Measurements from ENCODE around the gene MITF. TPM values are rescaled to one million over a fixed set of nuclear protein-coding genes. Genes with fewer than 3 reads are reported as not detected.

The MITF gene
- total and polyA plus RNA-seq, 3 experiments from 2014 or later = 0.38 to 0.81 TPM; not detected in 1

GRCh38 chr3:69767571-69767970 is 28.3 kb downstream of the MITF start:
- no peak overlapping the region for H3K27ac ChIP-seq (ENCODE audit: low read depth, low read length)
- POLR2A ChIA-PET = no interaction called here
- no peaks in the 10 kb centered on the region for H3K27me3 ChIP-seq (ENCODE audit: insufficient read depth, low read length, poor library complexity, severe bottlenecking)
- H3K4me1 ChIP-seq (ENCODE audit: insufficient read depth, low read length) = no peaks in the 10 kb centered on the region
- Mint-ChIP-seq H3K36me3 (no peaks in the 10 kb centered on the region), H3K27ac (no peak overlapping the region), H3K4me1 (no peaks in the 10 kb centered on the region), H3K9me3 (peaks cover 0 to 5% (median 0%) of the 10 kb centered on the region in 5 donors), H3K27me3 (no peaks in the 10 kb centered on the region), H3K4me3 (no peak overlapping the region)
- H3K9me3 ChIP-seq (ENCODE audit: low read length) = no peaks in the 10 kb centered on the region
- no peak overlapping the region for H3K4me3 ChIP-seq (ENCODE audit: low read length)
- CTCF ChIA-PET = no interaction called here
- DNase-seq = no peak
- no peaks in the 10 kb centered on the region for H3K36me3 ChIP-seq (ENCODE audit: insufficient read depth, low read length)

DNA sequence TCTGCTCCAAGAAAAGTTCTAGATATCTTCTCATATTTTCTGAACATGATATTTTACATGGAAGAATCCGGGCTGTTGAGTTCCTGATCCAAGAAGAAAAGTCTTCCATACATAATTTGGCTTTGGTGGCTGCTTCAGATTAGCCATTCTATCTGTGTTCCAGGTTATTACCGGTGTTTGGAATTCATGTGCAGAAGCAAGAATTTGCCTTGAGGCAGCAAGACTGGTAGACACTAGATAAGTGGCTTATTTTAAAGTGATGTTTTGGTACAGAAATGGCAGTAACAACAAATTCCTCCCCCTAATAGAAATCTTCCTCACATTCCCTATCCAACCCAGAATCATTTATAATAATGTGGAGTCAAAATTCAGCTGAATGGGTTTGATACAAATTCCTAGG is 29.2 kb downstream of the MITF start:
- H3K9me3 ChIP-seq (ENCODE audit: low read length) = no peaks in the 10 kb centered on the region
- CTCF ChIA-PET = no interaction called here
- no peaks in the 10 kb centered on the region for H3K36me3 ChIP-seq (ENCODE audit: insufficient read depth, low read length)
- H3K27ac ChIP-seq (ENCODE audit: low read depth, low read length) = no peak overlapping the region
- Mint-ChIP-seq H3K4me1 (no peaks in the 10 kb centered on the region), H3K27me3 (no peaks in the 10 kb centered on the region), H3K36me3 (no peaks in the 10 kb centered on the region), H3K27ac (no peak overlapping the region), H3K4me3 (no peak overlapping the region), H3K9me3 (peaks cover 0 to 5% (median 0%) of the 10 kb centered on the region in 5 donors)
- no peaks in the 10 kb centered on the region for H3K4me1 ChIP-seq (ENCODE audit: insufficient read depth, low read length)
- H3K27me3 ChIP-seq (ENCODE audit: insufficient read depth, low read length, poor library complexity, severe bottlenecking) = no peaks in the 10 kb centered on the region
- H3K4me3 ChIP-seq (ENCODE audit: low read length) = no peak overlapping the region
- no peak for DNase-seq
- POLR2A ChIA-PET = no interaction called here

DNA sequence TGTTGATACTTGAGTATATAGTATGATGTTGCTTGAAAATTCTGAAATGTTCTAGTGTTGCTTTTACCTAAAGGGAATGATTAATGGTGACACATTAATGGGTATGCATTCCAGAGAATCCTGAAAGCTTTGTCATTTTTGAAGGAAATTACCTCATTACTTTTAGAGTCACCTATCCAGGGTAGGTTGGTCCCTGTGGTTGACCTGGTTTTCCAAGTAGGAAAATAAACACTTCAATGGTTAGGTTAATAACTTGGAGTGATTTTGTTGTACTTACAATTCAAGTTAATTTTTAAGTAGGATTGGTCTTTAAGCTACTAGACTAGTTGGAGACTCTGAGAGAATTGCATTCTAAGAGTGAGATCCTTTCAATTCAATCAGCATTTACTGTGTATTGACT is 31.0 kb downstream of the MITF start:
- Mint-ChIP-seq H3K9me3 (peaks cover 0 to 5% (median 0%) of the 10 kb centered on the region in 5 donors), H3K4me1 (no peaks in the 10 kb centered on the region), H3K4me3 (no peak overlapping the region), H3K27me3 (no peaks in the 10 kb centered on the region), H3K27ac (peak overlapping the region in 1 of 8 donors; percentile 11), H3K36me3 (no peaks in the 10 kb centered on the region)
- H3K4me3 ChIP-seq (ENCODE audit: low read length) = no peak overlapping the region
- H3K27me3 ChIP-seq (ENCODE audit: insufficient read depth, low read length, poor library complexity, severe bottlenecking) = no peaks in the 10 kb centered on the region
- H3K36me3 ChIP-seq (ENCODE audit: insufficient read depth, low read length) = no peaks in the 10 kb centered on the region
- ChIA-PET POLR2A (no interaction called here), CTCF (no interaction called here)
- no peaks in the 10 kb centered on the region for H3K9me3 ChIP-seq (ENCODE audit: low read length)
- no peak overlapping the region for H3K27ac ChIP-seq (ENCODE audit: low read depth, low read length)
- no peaks in the 10 kb centered on the region for H3K4me1 ChIP-seq (ENCODE audit: insufficient read depth, low read length)
- DNase-seq = no peak

DNA sequence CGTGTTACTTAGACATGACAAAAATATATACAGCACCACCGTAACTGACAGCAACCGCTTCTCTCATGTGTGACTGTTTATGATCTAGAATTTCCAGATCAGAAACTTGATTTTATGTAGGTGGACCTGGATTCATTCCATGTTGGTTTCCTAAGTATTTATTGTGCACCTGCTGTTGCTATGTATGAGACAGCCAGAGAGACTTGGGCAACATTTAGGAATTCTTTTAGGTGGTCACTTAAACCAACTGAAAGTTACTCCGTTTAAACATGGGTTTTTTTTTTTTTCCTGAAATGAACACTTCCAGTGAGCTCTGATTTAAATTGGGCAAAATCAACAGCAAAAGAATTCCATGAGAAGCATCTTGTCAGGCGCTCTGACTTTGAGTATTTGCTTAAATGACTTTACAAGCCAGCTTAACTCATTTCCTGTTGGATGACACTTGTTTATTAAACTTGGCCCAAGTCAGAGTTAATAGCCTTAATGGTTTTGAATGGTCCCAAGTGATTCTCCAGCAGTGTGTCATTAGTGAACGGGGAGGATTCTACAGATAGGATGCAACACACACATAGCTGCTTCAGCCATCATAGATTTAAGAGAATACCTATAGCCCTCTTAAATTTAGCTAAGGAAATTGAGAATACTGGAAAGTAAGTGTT is 31.8 kb downstream of the MITF start:
- Mint-ChIP-seq H3K4me1 (no peaks in the 10 kb centered on the region), H3K9me3 (peaks cover 0 to 5% (median 0%) of the 10 kb centered on the region in 5 donors), H3K27ac (no peak overlapping the region), H3K36me3 (no peaks in the 10 kb centered on the region), H3K4me3 (no peak overlapping the region), H3K27me3 (no peaks in the 10 kb centered on the region)
- H3K4me1 ChIP-seq (ENCODE audit: insufficient read depth, low read length) = no peaks in the 10 kb centered on the region
- H3K9me3 ChIP-seq (ENCODE audit: low read length) = no peaks in the 10 kb centered on the region
- POLR2A ChIA-PET = no interaction called here
- no peaks in the 10 kb centered on the region for H3K27me3 ChIP-seq (ENCODE audit: insufficient read depth, low read length, poor library complexity, severe bottlenecking)
- no peaks in the 10 kb centered on the region for H3K36me3 ChIP-seq (ENCODE audit: insufficient read depth, low read length)
- no peak overlapping the region for H3K27ac ChIP-seq (ENCODE audit: low read depth, low read length)
- no peak for DNase-seq
- no peak overlapping the region for H3K4me3 ChIP-seq (ENCODE audit: low read length)
- CTCF ChIA-PET = no interaction called here

DNA sequence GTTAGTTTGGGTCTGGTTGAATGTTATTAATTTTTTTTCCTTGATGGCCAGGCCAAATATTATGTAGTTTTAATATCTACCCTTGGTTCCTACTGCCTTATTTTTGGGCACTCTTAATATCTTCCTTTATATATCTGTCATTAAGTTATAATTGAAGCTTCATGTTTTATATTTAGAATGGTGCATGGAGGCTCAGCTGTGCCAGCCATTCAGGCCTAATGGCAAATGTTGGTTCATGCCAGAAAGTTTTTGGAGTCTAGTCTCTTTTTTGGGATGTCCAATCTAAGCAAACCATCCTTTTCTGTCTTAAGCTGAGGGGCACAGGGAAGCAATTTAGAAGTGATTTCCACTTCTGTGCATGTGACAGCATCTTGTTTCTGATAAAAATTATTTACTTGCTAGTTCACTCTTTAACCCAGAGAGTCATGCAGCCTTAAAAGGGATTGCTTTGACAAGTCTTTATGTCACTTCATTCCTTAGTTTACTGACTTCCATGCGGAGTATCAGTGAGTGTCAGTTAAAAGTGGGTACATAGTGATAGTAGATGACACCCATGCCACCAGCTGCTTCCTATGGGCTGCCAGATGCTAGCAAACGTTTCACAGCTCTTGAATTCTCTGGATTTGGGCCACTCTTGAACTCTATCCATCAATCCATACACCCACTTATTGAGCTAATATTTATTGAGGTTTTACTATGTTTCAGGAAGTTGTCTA is 33.0 kb downstream of the MITF start:
- DNase-seq = no peak
- ChIA-PET CTCF (no interaction called here), POLR2A (no interaction called here)
- Mint-ChIP-seq H3K9me3 (peaks cover 0 to 4% (median 0%) of the 10 kb centered on the region in 5 donors), H3K27me3 (no peaks in the 10 kb centered on the region), H3K27ac (no peak overlapping the region), H3K4me3 (no peak overlapping the region), H3K4me1 (no peaks in the 10 kb centered on the region), H3K36me3 (no peaks in the 10 kb centered on the region)
- no peaks in the 10 kb centered on the region for H3K36me3 ChIP-seq (ENCODE audit: insufficient read depth, low read length)
- H3K9me3 ChIP-seq (ENCODE audit: low read length) = no peaks in the 10 kb centered on the region
- no peaks in the 10 kb centered on the region for H3K4me1 ChIP-seq (ENCODE audit: insufficient read depth, low read length)
- H3K27me3 ChIP-seq (ENCODE audit: insufficient read depth, low read length, poor library complexity, severe bottlenecking) = no peaks in the 10 kb centered on the region
- no peak overlapping the region for H3K27ac ChIP-seq (ENCODE audit: low read depth, low read length)
- no peak overlapping the region for H3K4me3 ChIP-seq (ENCODE audit: low read length)

DNA sequence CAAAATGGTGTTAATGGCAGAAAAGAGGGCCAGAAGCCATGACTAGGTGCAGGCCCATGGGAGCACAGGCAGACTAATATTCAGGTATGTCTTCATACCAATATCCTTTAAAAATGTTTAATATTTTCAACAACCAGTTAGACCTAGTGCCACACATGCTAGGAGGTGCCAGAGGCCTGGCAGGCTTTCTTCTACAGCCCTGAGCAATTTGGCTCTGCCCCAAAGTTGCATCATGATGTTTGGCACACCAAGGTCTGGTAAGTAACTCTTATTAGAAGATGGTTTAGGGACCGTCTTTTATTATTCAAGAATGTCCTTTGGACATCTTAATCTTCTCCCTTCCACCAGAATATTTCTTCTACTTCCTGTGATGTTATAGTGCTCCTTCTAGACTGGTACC is 34.8 kb downstream of the MITF start:
- no peak overlapping the region for H3K27ac ChIP-seq (ENCODE audit: low read depth, low read length)
- CTCF ChIA-PET = no interaction called here
- POLR2A ChIA-PET = no interaction called here
- H3K9me3 ChIP-seq (ENCODE audit: low read length) = no peaks in the 10 kb centered on the region
- H3K4me3 Mint-ChIP-seq = no peak overlapping the region
- H3K36me3 Mint-ChIP-seq = no peaks in the 10 kb centered on the region
- peaks cover 0 to 4% (median 0%) of the 10 kb centered on the region in 5 donors for H3K9me3 Mint-ChIP-seq
- no peaks in the 10 kb centered on the region for H3K4me1 ChIP-seq (ENCODE audit: insufficient read depth, low read length)
- no peaks in the 10 kb centered on the region for H3K36me3 ChIP-seq (ENCODE audit: insufficient read depth, low read length)
- H3K27ac Mint-ChIP-seq = no peak overlapping the region
- no peak overlapping the region for H3K4me3 ChIP-seq (ENCODE audit: low read length)
- H3K27me3 Mint-ChIP-seq = no peaks in the 10 kb centered on the region
- no peak for DNase-seq
- no peaks in the 10 kb centered on the region for H3K4me1 Mint-ChIP-seq
- H3K27me3 ChIP-seq (ENCODE audit: insufficient read depth, low read length, poor library complexity, severe bottlenecking) = no peaks in the 10 kb centered on the region

DNA sequence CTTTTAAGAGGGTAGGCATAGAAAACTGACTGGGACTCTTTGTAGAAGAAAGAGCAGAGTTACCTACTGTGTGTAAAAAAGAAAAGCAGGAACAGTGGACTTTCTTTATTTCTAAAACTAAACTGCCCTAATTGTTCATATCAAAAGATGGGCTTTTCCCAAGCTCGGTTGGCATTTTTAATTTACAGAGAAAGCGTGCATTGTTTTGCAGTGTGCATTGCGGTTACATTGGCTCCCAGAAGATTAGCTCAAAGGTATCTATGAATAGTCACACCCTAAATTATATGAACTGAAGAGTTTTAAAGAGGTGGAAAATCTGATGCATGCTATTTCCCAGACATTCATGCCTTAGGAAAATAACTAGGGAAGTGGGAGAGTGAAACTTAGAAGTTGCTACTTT is 36.5 kb downstream of the MITF start:
- H3K27me3 Mint-ChIP-seq = no peaks in the 10 kb centered on the region
- no peak overlapping the region for H3K4me3 Mint-ChIP-seq
- Histone ChIP-seq H3K4me3 (ENCODE audit: low read length) (no peak overlapping the region), H3K4me1 (ENCODE audit: insufficient read depth, low read length) (no peaks in the 10 kb centered on the region), H3K9me3 (ENCODE audit: low read length) (no peaks in the 10 kb centered on the region), H3K27me3 (ENCODE audit: insufficient read depth, low read length, poor library complexity, severe bottlenecking) (no peaks in the 10 kb centered on the region), H3K27ac (ENCODE audit: low read depth, low read length) (no peak overlapping the region), H3K36me3 (ENCODE audit: insufficient read depth, low read length) (no peaks in the 10 kb centered on the region)
- H3K36me3 Mint-ChIP-seq = no peaks in the 10 kb centered on the region
- ChIA-PET CTCF (no interaction called here), POLR2A (no interaction called here)
- no peaks in the 10 kb centered on the region for H3K4me1 Mint-ChIP-seq
- H3K27ac Mint-ChIP-seq = no peak overlapping the region
- DNase-seq = no peak
- H3K9me3 Mint-ChIP-seq = peaks cover 0 to 4% (median 1%) of the 10 kb centered on the region in 5 donors

- ChIA-PET POLR2A (no interaction called here), CTCF (no interaction called here)
- Histone ChIP-seq H3K9me3 (ENCODE audit: low read length) (no peaks in the 10 kb centered on the region), H3K4me1 (ENCODE audit: insufficient read depth, low read length) (no peaks in the 10 kb centered on the region), H3K27ac (ENCODE audit: low read depth, low read length) (no peak overlapping the region), H3K27me3 (ENCODE audit: insufficient read depth, low read length, poor library complexity, severe bottlenecking) (no peaks in the 10 kb centered on the region), H3K36me3 (ENCODE audit: insufficient read depth, low read length) (no peaks in the 10 kb centered on the region), H3K4me3 (ENCODE audit: low read length) (no peak overlapping the region)
- no peak for DNase-seq
- Mint-ChIP-seq H3K36me3 (no peaks in the 10 kb centered on the region), H3K9me3 (peaks cover 0 to 4% (median 1%) of the 10 kb centered on the region in 5 donors), H3K4me1 (no peaks in the 10 kb centered on the region), H3K27ac (no peak overlapping the region), H3K27me3 (no peaks in the 10 kb centered on the region), H3K4me3 (no peak overlapping the region)
These were observed 37.0 kb downstream of the MITF start for GRCh38 chr3:69776289-69776688.
